PC-3 (cell line): Measurements from ENCODE around the gene DNM2. TPM values are rescaled to one million over a fixed set of nuclear protein-coding genes. Genes with fewer than 3 reads are reported as not detected.

Source experiments
- ATAC-seq: fragments of 200-7000 bp; cut with Tn5 transposase; 2 replicates; pipeline ENCODE4 v1.9.1; 2020; ENCODE audit warnings: mild to moderate bottlenecking, moderate library complexity
- BruUV-seq: library from RNA; stranded (reverse); fragments of 400-500 nt; replicated peaks from 2 replicates; lab custom pipeline; 2021; lab: Mats Ljungman, UMichigan
- CTCF ChIA-PET: fragments of 300-600 bp; sonication (Branson Sonifier 250); formaldehyde crosslinking; loops from one replicate; lab custom pipeline; 2022; ENCODE audit warnings: antibody characterized with exemption; lab: Charles Lee
- POLR2A ChIA-PET: fragments of 300-600 bp; sonication (Branson Sonifier 250); formaldehyde crosslinking; loops from one replicate; lab custom pipeline; 2022; ENCODE audit warnings: antibody characterized with exemption; ENCODE audit not compliant: unreplicated experiment; lab: Charles Lee
- DNase-seq: peaks from one replicate; pipeline ENCODE4 v3.0.0-alpha.2; 2015
- H2AFZ ChIP-seq: fragments of 300-600 bp; sonication (generic); 2 replicates; pipeline ENCODE4 v1.6.0; 2016; ENCODE audit warnings: antibody characterized with exemption, low read length
- H3F3A ChIP-seq: fragments of 300-600 bp; sonication (generic); one replicate; pipeline ENCODE4 v1.6.0; 2017; ENCODE audit warnings: antibody characterized with exemption, low read length, control low read depth, mild to moderate bottlenecking; ENCODE audit not compliant: unreplicated experiment
- H3K27ac ChIP-seq: fragments of 300-600 bp; sonication (generic); 2 replicates; pipeline ENCODE4 v1.5.1; 2016; ENCODE audit warnings: mild to moderate bottlenecking, low read length
- H3K27me3 ChIP-seq: fragments of 300-600 bp; sonication (generic); 2 replicates; pipeline ENCODE4 v1.6.1; 2016; ENCODE audit warnings: low read length, mixed read lengths
- H3K36me3 ChIP-seq: fragments of 300-600 bp; sonication (generic); 2 replicates; pipeline ENCODE4 v1.6.1; 2016; ENCODE audit warnings: low read depth, mixed run types, low read length, mixed read lengths
- H3K4me1 ChIP-seq: fragments of 300-600 bp; sonication (generic); 2 replicates; pipeline ENCODE4 v1.5.1; 2016; ENCODE audit warnings: low read length; ENCODE audit not compliant: insufficient read depth
- H3K4me2 ChIP-seq: fragments of 300-600 bp; sonication (generic); 2 replicates; pipeline ENCODE4 v1.6.0; 2016; ENCODE audit warnings: low read length
- H3K4me3 ChIP-seq: fragments of 300-600 bp; sonication (generic); 2 replicates; pipeline ENCODE4 v1.5.1; 2016; ENCODE audit warnings: mild to moderate bottlenecking, low read length, mixed read lengths
- H3K79me2 ChIP-seq: fragments of 300-600 bp; sonication (generic); 2 replicates; pipeline ENCODE4 v1.6.1; 2017; ENCODE audit warnings: low read length, mixed read lengths
- H3K9ac ChIP-seq: fragments of 300-600 bp; sonication (generic); 2 replicates; pipeline ENCODE4 v1.6.0; 2016; ENCODE audit warnings: mild to moderate bottlenecking, low read length
- H3K9me2 ChIP-seq: fragments of 300-600 bp; sonication (generic); replicated peaks from 2 replicates; pipeline ENCODE4 v1.6.1; 2016; ENCODE audit warnings: mixed run types, low read length, mixed read lengths
- H3K9me3 ChIP-seq: fragments of 300-600 bp; sonication (generic); 2 replicates; pipeline ENCODE4 v1.6.1; 2016; ENCODE audit warnings: low read length, mixed read lengths
- H4K20me1 ChIP-seq: fragments of 300-600 bp; sonication (generic); 2 replicates; pipeline ENCODE4 v1.6.1; 2016; ENCODE audit warnings: low read length, mixed read lengths
- EZH2 ChIP-seq: fragments of 300-600 bp; sonication (generic); IDR thresholded peaks from one replicate; pipeline ENCODE4 v1.6.1; 2017; ENCODE audit warnings: antibody characterized with exemption, mild to moderate bottlenecking, low read length; ENCODE audit not compliant: unreplicated experiment
- EZH2phosphoT487 ChIP-seq: fragments of 300-600 bp; sonication (generic); IDR thresholded peaks from 2 replicates; pipeline ENCODE4 v1.6.1; 2018; ENCODE audit warnings: mild to moderate bottlenecking, antibody characterized with exemption, low read length, borderline replicate concordance
- intact Hi-C: fragments of 100-400 bp; cut with micrococcal nuclease; formaldehyde crosslinking; loops from 2 replicates; pipeline ENCODE4 v1.9.0; 2023
- total RNA-seq: library from RNA; depleted of rRNA; stranded (reverse); fragments of >200 nt; gene quantifications from 2 replicates; pipeline ENCODE4 v1.2.3, GENCODE V29; 2014
- TF ChIP-seq, protein P1 (sequence below): fragments of 300-600 bp; sonication (generic); conservative IDR thresholded peaks from 2 replicates; pipeline ENCODE4 v1.5.1; 2017; ENCODE audit warnings: antibody characterized with exemption, low read depth, mild to moderate bottlenecking, low read length

DNM2 gene
- total RNA-seq, 1 experiment from 2014 or later = 150 TPM

DNA sequence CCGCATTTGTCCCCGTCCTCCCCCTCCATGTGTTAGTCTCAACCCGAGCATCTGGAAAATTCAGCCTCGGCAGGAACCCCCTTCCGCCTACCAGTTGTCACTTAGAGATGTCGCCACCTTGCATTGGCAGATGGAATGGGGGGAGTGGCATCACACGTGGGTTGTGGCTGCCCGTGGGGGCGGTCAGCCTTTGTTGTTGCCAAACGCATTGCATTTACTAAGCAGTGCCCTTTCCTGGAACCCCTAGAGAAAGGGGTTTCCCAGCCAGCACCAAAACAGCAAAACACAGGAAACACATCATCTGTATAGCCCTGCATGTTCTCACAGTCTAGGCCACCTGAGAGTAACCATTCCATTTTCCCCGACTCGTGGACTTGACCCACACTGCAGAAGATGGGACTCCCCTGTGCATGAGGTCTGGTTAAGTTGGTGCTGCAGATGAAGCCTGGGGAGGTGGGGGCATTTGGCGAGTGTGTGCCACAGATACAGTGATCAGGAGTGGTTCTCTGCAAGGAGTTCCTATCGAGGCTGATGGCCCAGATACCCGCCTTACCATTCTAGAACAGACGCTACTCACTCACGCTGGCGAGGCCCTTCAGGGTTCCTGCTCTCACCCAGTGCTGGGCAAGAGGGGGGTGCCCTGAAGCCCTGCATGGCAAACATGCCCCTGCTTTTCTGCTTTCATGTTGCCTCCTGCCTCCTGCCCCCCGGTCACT lies 79.8 kb downstream of the DNM2 start:
- no peaks in the 10 kb centered on the region for H3K4me1 ChIP-seq
- no peak overlapping the region for H3K9ac ChIP-seq
- DNase-seq = no peak
- H3F3A ChIP-seq = no peaks in the 10 kb centered on the region
- H4K20me1 ChIP-seq = no peaks in the 10 kb centered on the region
- H3K4me3 ChIP-seq = no peak overlapping the region
- no peaks in the 10 kb centered on the region for H3K79me2 ChIP-seq
- no peak overlapping the region for H2AFZ ChIP-seq
- ATAC-seq = no peak
- H3K36me3 ChIP-seq = peaks cover 33% of the 10 kb centered on the region
- H3K4me2 ChIP-seq = no peak overlapping the region
- TF ChIP-seq EZH2 (no peak), EZH2phosphoT487 (no peak)
- TF ChIP-seq, protein P1, sequence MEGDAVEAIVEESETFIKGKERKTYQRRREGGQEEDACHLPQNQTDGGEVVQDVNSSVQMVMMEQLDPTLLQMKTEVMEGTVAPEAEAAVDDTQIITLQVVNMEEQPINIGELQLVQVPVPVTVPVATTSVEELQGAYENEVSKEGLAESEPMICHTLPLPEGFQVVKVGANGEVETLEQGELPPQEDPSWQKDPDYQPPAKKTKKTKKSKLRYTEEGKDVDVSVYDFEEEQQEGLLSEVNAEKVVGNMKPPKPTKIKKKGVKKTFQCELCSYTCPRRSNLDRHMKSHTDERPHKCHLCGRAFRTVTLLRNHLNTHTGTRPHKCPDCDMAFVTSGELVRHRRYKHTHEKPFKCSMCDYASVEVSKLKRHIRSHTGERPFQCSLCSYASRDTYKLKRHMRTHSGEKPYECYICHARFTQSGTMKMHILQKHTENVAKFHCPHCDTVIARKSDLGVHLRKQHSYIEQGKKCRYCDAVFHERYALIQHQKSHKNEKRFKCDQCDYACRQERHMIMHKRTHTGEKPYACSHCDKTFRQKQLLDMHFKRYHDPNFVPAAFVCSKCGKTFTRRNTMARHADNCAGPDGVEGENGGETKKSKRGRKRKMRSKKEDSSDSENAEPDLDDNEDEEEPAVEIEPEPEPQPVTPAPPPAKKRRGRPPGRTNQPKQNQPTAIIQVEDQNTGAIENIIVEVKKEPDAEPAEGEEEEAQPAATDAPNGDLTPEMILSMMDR = no peak
- POLR2A ChIA-PET = no interaction called here
- no peaks in the 10 kb centered on the region for H3K9me2 ChIP-seq
- H3K9me3 ChIP-seq = no peaks in the 10 kb centered on the region
- intact Hi-C loops = no loop called here
- CTCF ChIA-PET = no interaction called here
- no TSS peak for BruUV-seq
- H3K27ac ChIP-seq = no peak overlapping the region
- no peaks in the 10 kb centered on the region for H3K27me3 ChIP-seq

GRCh38 chr19:10800488-10800887 lies 82.6 kb downstream of the DNM2 start:
- ChIA-PET POLR2A (no interaction called here), CTCF (no interaction called here)
- H4K20me1 ChIP-seq = no peaks in the 10 kb centered on the region
- ATAC-seq (no peak), DNase-seq (no peak)
- intact Hi-C loops = no loop called here
- H3K4me1 ChIP-seq = no peaks in the 10 kb centered on the region
- H2AFZ ChIP-seq = no peak overlapping the region
- TF ChIP-seq EZH2phosphoT487 (no peak), EZH2 (no peak)
- TF ChIP-seq, protein P1 = no peak
- no peaks in the 10 kb centered on the region for H3K9me3 ChIP-seq
- H3K27me3 ChIP-seq = no peaks in the 10 kb centered on the region
- no peaks in the 10 kb centered on the region for H3F3A ChIP-seq
- H3K4me2 ChIP-seq = no peak overlapping the region
- H3K36me3 ChIP-seq = peaks cover 47% of the 10 kb centered on the region
- no peak overlapping the region for H3K9ac ChIP-seq
- H3K4me3 ChIP-seq = no peak overlapping the region
- no peaks in the 10 kb centered on the region for H3K9me2 ChIP-seq
- BruUV-seq = no TSS peak
- no peak overlapping the region for H3K27ac ChIP-seq
- H3K79me2 ChIP-seq = no peaks in the 10 kb centered on the region

DNA sequence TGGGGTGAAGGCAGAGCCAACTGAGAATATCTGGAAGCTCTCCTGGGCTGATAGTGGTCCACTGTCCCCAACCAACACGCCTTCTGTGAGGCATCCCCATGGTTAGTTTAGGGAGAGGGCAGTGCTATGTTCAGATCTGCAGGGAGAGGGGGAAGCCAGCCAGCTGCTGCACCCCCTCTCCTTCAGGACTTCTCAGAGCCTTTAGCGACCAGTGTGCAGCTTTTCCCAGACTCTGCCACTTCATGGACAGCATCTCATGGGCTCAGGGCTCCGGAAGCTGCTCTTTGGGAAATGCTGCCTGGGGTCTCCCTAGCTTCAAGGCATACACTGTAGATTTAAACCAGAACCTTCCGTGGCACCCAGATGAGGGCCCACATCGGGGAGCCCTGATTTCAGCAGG lies 84.6 kb downstream of the DNM2 start:
- no peak for DNase-seq
- POLR2A ChIA-PET = no interaction called here
- CTCF ChIA-PET = no interaction called here
- Histone ChIP-seq H3K4me3 (no peak overlapping the region), H2AFZ (no peak overlapping the region), H3K79me2 (no peaks in the 10 kb centered on the region), H3K4me2 (no peak overlapping the region), H3K27ac (no peak overlapping the region), H3K27me3 (no peaks in the 10 kb centered on the region), H3K4me1 (no peaks in the 10 kb centered on the region), H4K20me1 (no peaks in the 10 kb centered on the region), H3K36me3 (peaks cover 48% of the 10 kb centered on the region), H3K9me3 (no peaks in the 10 kb centered on the region), H3K9me2 (no peaks in the 10 kb centered on the region), H3F3A (no peaks in the 10 kb centered on the region), H3K9ac (no peak overlapping the region)
- TF ChIP-seq EZH2 = no peak
- TF ChIP-seq EZH2phosphoT487 = no peak
- no TSS peak for BruUV-seq
- ATAC-seq = no peak
- intact Hi-C loops = no loop called here
